CD14-positive monocyte (primary cell): ENCODE results near the gene CHAF1A. TPM values are rescaled to one million over a fixed set of nuclear protein-coding genes. Genes with fewer than 3 reads are reported as not detected.

ENCODE experiments used
- DNase-seq, 3 donors: peaks; one replicate each; pipeline ENCODE4 v3.0.0-alpha.2; 2011 to 2022
- H2AFZ ChIP-seq: 2 replicates; pipeline ENCODE4 v1.6.0; 2012; ENCODE audit warnings: mild to moderate bottlenecking, low read depth, low read length, inconsistent platforms; ENCODE audit not compliant: insufficient read depth, poor library complexity, severe bottlenecking
- H3K27ac ChIP-seq, 2 donors: 1 replicate in 1 of 2; 2 replicates in 1 of 2; pipeline ENCODE4 v1.5.1; 2012 to 2013; ENCODE audit warnings: low read length in 2 of 2, control low read depth in 1 of 2, inconsistent platforms in 1 of 2, low read depth in 1 of 2, mild to moderate bottlenecking in 1 of 2
- H3K27me3 ChIP-seq, 2 donors: one replicate each; pipeline versions ENCODE4 v1.6.0 to v1.6.1; 2011 to 2013; ENCODE audit warnings: low read length in 2 of 2; ENCODE audit not compliant: control insufficient read depth in 2 of 2, insufficient read depth in 2 of 2
- H3K36me3 ChIP-seq, 2 donors: replicated peaks in 1 of 2; 1 replicate in 1 of 2; 2 replicates in 1 of 2; pipeline versions ENCODE4 v1.5.1 to v1.6.1; 2012 to 2013; ENCODE audit warnings: low read length in 2 of 2, control low read depth in 1 of 2, inconsistent platforms in 1 of 2, mild to moderate bottlenecking in 1 of 2; ENCODE audit not compliant: insufficient read depth in 2 of 2, control insufficient read depth in 1 of 2
- H3K4me1 ChIP-seq, 2 donors: 1 replicate in 1 of 2; 2 replicates in 1 of 2; pipeline versions ENCODE4 v1.5.1 to v1.6.1; 2012 to 2013; ENCODE audit warnings: low read length in 2 of 2, control low read depth in 1 of 2, inconsistent platforms in 1 of 2, mild to moderate bottlenecking in 1 of 2, moderate library complexity in 1 of 2; ENCODE audit not compliant: insufficient read depth in 2 of 2, control insufficient read depth in 1 of 2
- H3K4me2 ChIP-seq: replicated peaks from 2 replicates; pipeline ENCODE3; 2012; ENCODE audit warnings: low read length, moderate library complexity, mild to moderate bottlenecking; ENCODE audit not compliant: poor library complexity, severe bottlenecking; ENCODE audit errors: extremely low read depth
- H3K4me3 ChIP-seq, 3 experiments: fragments of 200-600 bp in 1 of 3; sonication (generic) in 1 of 3; replicated peaks in 1 of 3; 1 replicate in 2 of 3; 2 replicates in 1 of 3; pipeline ENCODE4 v1.5.1; 2011 to 2013; ENCODE audit warnings: low read length in 3 of 3, mild to moderate bottlenecking in 3 of 3, control low read depth in 2 of 3, low read depth in 2 of 3, inconsistent platforms in 1 of 3, moderate library complexity in 1 of 3
- H3K79me2 ChIP-seq: 2 replicates; pipeline ENCODE4 v1.6.0; 2012; ENCODE audit warnings: mild to moderate bottlenecking, control low read depth, inconsistent platforms, low read length, moderate library complexity; ENCODE audit not compliant: insufficient read depth
- H3K9ac ChIP-seq: 2 replicates; pipeline ENCODE4 v1.6.0; 2017; ENCODE audit warnings: low read length, mild to moderate bottlenecking; ENCODE audit not compliant: insufficient read depth, poor library complexity, severe bottlenecking
- H3K9me3 ChIP-seq, 2 donors: replicated peaks in 1 of 2; 1 replicate in 1 of 2; 2 replicates in 1 of 2; pipeline versions ENCODE4 v1.5.1 to v1.6.1; 2012 to 2013; ENCODE audit warnings: low read length in 2 of 2, control low read depth in 1 of 2; ENCODE audit not compliant: control insufficient read depth in 1 of 2, insufficient read depth in 1 of 2
- H4K20me1 ChIP-seq: 2 replicates; pipeline ENCODE4 v1.6.0; 2012; ENCODE audit warnings: mild to moderate bottlenecking, low read length, control low read depth, moderate library complexity; ENCODE audit not compliant: insufficient read depth
- H3K27ac Mint-ChIP-seq, 7 donors: one replicate each; pipeline ENCODE4 v1.8.0; 2020; ENCODE audit warnings: mild to moderate bottlenecking in 7 of 7, mixed read lengths in 7 of 7, moderate library complexity in 6 of 7, inconsistent platforms in 2 of 7
- H3K27me3 Mint-ChIP-seq, 3 donors: one replicate each; pipeline ENCODE4 v1.8.0; 2021 to 2022; ENCODE audit warnings: low read depth in 3 of 3, mild to moderate bottlenecking in 3 of 3, mixed read lengths in 3 of 3, moderate library complexity in 3 of 3, inconsistent platforms in 1 of 3
- H3K36me3 Mint-ChIP-seq, 2 donors: one replicate each; pipeline ENCODE4 v1.8.0; 2020; ENCODE audit warnings: mixed read lengths in 2 of 2, inconsistent platforms in 1 of 2, mild to moderate bottlenecking in 1 of 2
- H3K4me1 Mint-ChIP-seq: one replicate; pipeline ENCODE4 v1.8.0; 2020; ENCODE audit warnings: mild to moderate bottlenecking, mixed read lengths
- H3K4me3 Mint-ChIP-seq, 2 donors: one replicate each; pipeline ENCODE4 v1.8.0; 2020; ENCODE audit warnings: mild to moderate bottlenecking in 2 of 2, mixed read lengths in 2 of 2, moderate library complexity in 1 of 2
- H3K9me3 Mint-ChIP-seq, 7 donors: one replicate each; pipeline ENCODE4 v1.8.0; 2020 to 2022; ENCODE audit warnings: mixed read lengths in 7 of 7, mild to moderate bottlenecking in 6 of 7, moderate library complexity in 6 of 7, inconsistent platforms in 2 of 7
- CTCF ChIP-seq: fragments of 200-600 bp; IDR thresholded peaks from one replicate; pipeline ENCODE4 v1.8.0; 2022; ENCODE audit warnings: antibody characterized with exemption, mild to moderate bottlenecking
- WGBS: methylation state at CpG from one replicate; pipeline ENCODE4 v1.1.5; 2013; ENCODE audit warnings: missing lambda C conversion rate; ENCODE audit not compliant: insufficient coverage; 5-methylcytosine and 5-hydroxymethylcytosine counted together
- intact Hi-C, 2 donors: fragments of 100-400 bp; cut with micrococcal nuclease; formaldehyde crosslinking; loops; one replicate each; pipeline versions ENCODE4 v1.15.0 to v1.15.1; 2023
- polyA plus RNA-seq, 3 donors: library from polyadenylated mRNA; depleted of rRNA in 1 of 3; unstranded in 2 of 3; stranded (reverse) in 1 of 3; fragments of 300-500 nt in 2 of 3; fragments of >200 nt in 1 of 3; fragmentation: Illumina TruSeq in 2 of 3; gene quantifications; 1 replicate in 2 of 3; 2 replicates in 1 of 3; pipeline ENCODE4 v1.2.3, GENCODE V29; 2012 to 2021

Gene CHAF1A
- polyA plus RNA-seq, 3 donors: 4.4 to 26.4 (median 5.4) TPM

DNA sequence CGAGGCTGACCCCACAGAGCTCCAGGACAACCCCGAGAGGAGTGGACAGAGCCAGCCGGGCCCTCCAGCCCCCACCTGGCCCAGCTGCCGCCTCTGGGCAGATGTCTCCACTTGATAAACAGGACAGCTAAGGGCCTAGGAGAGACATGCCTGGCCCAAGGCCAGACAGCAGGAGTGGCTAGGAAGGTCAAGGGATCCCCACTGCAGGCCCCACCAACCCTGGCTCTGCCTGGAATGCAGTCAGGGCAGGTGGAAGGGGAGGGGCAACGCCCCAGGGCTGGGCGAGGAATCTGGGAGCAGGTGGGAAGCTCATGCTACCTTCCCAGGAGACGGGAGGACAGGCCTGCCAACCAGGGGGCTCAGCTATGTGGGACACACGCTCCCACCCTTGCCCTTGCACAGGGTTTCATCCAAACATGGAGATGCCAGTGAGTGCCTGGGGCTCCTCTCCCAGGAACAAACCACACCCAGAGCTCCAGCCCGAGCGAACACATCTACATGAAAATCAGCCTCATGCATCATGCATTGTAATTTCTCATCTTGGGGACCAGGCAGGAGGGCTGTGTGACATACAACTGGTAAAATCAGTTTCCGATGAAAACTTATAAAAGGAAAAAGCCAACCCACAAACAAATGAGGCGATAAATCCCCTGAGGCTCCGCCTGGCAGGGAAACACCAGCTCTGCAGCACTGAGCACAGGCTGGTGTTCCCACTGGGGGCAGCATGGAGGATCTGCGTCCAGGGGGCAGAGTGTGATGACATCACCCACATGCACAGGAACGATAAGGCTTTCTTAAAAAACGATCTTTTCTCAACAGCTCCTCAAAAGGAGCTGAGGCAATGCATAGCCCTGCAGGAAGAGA, 27.0 kb upstream of the CHAF1A start:
- peaks cover 100% of the 10 kb centered on the region for H4K20me1 ChIP-seq
- peak overlapping the region in 1 of 3 experiments; percentile 2 for H3K4me3 ChIP-seq
- WGBS: 76% methylated on average over 10 of the region's 16 CpGs

More for the DNA sequence above, 27.0 kb upstream of the CHAF1A start:
- Mint-ChIP-seq H3K36me3 (peaks cover 21 to 57% of the 10 kb centered on the region in 2 donors), H3K27me3 (no peaks in the 10 kb centered on the region), H3K4me1 (peaks cover 64% of the 10 kb centered on the region), H3K9me3 (no peaks in the 10 kb centered on the region), H3K4me3 (no peak overlapping the region), H3K27ac (peak overlapping the region; percentile 10 to 82 (median 51))
- no peak for TF ChIP-seq CTCF
- Histone ChIP-seq H2AFZ (no peak overlapping the region), H3K4me2 (peak overlapping the region; percentile 35), H3K36me3 (peaks cover 3 to 5% of the 10 kb centered on the region in 2 donors), H3K4me1 (peaks cover 58 to 60% of the 10 kb centered on the region in 2 donors), H3K79me2 (peaks cover 99% of the 10 kb centered on the region), H3K27me3 (no peaks in the 10 kb centered on the region), H3K27ac (peak overlapping the region; percentile 76 to 84), H3K9me3 (no peaks in the 10 kb centered on the region), H3K9ac (peak overlapping the region; percentile 63)
- intact Hi-C loops: loop anchor here in 1 of 2 donors (2.0 kb wide), 1 partner anchor 55 kb away; no protein-coding TSS in a partner anchor
- DNase-seq: peak in 2 of 3 donors; percentile 10 to 49
